HG03135 (cell line): ENCODE data around the gene TMEM108.
A peak's percentile ranks its signal among the peaks of the same experiment; 100 is the strongest.

ENCODE experiments used
- ATAC-seq: cut with Tn5 transposase; IDR thresholded peaks from one replicate; pipeline ENCODE4 v1.9.1; 2021; ENCODE audit warnings: mild to moderate bottlenecking, moderate library complexity; ENCODE audit not compliant: unreplicated experiment

The TMEM108 gene

DNA sequence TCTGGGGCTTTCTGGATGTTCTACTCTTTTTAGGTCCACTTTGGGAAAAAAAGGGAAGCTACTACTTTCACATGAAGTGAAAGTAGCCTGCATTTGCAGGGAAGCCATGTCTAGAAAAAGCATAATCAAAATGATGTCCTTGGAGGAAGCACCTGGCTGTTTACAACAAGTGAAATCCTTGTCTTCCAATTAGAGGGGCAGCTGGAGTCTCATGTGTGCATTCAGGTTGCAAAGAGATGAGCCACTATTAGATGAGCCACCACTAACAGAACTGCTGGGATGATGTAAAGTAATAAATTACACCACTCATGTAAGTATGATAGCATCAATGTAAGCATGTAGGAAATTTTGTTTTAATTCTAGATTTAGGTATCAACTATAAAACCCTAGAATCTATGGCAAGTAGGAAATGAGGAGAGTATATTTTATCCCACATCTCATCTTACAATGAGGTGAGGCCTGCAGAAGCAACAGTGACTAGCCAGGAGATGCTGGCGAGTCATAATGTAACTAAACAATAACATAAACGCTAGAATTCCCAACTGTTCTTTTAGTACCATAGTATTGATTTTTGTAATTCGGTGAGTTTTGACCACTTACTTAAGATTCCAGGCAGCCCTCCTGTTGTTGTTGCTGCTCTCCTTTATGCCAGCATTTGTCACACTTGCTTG lies 75.9 kb downstream of the TMEM108 start:
- no peak for ATAC-seq

DNA sequence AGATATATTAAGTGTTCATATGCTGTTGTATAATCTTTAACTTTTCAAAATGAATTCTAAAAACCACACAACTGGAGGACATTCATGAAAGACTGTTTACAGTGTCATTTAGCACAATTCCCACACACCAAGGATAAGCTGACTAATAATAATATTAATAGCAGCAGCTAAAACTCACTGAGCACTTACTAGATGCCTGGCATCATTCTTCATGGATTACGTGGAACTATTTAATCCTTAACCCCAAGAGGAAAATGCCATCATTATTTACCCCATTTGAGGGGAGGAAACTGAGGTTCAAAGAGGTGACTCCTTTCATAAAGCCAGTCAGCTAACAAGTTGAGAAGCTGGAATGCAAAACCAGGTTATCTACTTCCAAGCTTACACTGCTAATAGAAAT lies 77.0 kb downstream of the TMEM108 start:
- no peak for ATAC-seq

DNA sequence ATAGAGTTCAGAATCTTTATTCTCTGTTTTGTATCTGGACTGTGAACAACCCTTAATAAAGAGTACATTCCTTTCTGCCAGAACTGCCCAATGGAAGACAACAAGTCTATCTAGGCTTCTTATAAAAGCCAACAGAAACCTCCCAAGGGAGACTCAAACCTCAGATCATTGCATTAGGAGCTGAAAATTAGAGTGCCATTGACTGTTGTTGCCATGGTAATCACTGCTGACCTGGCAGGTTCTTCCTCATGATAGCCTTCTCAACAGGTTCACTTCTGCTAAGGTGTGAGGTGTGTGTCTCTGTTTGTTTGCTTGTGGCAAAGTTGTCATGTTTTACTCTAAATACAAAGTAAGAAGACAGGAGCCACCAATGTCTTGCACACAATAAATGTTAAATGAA lies 79.2 kb downstream of the TMEM108 start:
- ATAC-seq: no peak

DNA sequence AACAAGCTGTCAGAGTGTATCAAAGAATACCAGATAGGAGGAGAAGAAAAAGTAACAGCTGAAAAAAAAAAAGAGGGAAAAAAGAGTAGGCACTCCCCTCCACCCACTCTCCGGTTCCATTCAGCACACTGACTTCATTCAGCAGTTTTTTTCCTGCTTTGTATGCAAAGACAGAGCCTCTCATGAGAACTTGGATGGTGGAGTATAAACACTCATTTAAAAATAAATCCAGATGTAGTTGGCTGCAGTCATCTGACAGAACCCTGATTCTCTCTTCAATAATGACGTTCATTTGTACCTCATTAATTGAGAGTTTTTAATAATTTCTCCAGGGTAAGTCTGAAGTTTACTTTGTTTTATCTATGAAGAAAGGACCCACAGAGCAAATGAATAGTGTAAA lies 81.0 kb downstream of the TMEM108 start:
- no peak for ATAC-seq

DNA sequence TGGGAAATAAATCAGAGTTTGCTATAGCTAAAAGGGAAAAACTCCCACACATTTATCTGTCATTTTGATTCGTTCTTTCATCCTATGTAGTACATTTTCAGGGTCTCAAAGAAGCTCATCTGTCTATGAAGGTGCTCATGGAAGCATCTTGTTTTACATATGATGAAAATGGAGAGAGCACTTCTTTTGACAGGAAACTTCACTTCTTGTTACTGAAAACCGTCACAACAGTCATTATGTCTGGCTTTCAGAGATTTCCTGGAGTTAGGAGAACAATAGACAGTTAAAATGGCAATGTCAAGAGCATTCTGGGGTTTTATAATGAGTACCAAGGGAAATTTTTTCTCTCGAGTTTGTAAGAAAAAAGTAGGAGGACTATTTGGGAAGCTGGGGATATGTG lies 83.3 kb downstream of the TMEM108 start:
- no peak for ATAC-seq

DNA sequence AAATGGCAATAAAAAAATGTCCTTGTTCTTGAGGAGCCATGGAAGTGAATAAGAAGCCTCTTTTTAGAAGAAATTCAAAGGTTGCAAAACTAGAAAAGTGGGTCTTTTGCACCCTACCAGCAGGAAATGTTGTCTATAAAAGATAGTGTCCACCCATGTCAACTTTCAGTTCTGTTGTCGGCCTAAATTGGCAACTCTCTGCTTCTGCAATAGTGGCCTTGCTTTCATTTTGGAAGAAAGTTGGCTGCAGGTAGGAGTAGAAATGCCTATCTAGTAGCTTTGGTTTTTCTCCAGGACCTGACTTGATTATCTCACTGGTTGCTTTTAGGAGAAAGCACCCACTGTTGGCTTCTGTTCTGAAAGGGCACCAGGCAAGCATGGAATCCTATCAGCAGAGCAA lies 85.4 kb downstream of the TMEM108 start:
- ATAC-seq: no peak

DNA sequence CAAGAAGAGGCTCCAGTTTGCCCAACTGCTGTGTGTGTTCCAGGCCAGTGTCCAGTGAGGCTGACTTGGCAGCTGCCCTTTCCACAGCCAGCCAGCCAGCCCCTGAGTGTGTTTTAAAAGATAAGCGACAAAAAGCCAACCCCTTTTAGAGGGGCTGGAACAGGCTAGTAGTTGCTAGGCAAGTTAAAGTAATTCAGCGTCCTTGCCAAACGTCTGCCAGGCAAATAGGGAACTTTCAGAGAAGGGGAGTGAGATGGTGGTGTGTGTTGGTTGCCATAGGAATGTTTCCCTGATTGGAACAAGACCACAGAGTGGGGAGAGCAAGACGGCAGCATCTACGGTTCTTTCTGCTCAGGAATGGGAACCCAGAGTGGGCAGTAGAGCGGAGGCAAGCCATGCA lies 86.3 kb downstream of the TMEM108 start:
- no peak for ATAC-seq

DNA sequence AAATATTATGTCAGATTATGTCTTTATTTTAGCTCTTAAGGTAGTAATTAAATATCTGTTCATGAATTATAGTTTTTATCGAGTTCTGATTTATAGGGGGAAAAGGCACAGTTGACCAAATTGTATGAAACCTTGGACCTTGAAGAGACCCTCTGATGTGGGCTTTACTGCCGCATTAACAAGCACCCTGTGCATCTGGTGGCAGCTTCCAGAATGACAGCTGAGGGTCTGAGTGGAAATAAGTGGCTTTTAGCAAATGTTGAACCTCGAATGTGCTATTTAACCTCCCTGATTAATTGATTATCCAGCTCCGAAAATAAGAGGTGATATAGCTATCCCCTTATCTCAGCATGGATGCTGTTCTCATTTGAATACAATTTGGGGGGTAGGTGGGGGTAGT lies 87.0 kb downstream of the TMEM108 start:
- ATAC-seq: no peak

DNA sequence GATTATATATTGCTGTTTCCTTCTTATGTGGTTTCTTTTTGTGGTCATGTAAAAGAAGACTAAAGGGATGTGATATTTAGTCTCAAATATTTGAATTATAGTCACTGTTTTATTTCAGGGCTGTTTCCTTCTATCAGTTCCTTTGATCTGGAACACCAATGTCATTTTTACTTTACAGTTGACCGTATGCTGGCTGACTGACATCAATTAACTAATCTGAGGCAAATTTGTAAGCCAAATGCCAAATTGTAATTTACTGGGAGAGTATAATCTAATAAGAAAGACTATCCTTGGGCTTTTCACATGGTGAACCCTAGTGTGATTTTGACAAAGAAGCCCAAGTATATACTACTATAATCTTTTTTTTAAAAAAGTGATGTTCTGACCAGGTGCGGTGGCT lies 87.6 kb downstream of the TMEM108 start:
- no peak for ATAC-seq

DNA sequence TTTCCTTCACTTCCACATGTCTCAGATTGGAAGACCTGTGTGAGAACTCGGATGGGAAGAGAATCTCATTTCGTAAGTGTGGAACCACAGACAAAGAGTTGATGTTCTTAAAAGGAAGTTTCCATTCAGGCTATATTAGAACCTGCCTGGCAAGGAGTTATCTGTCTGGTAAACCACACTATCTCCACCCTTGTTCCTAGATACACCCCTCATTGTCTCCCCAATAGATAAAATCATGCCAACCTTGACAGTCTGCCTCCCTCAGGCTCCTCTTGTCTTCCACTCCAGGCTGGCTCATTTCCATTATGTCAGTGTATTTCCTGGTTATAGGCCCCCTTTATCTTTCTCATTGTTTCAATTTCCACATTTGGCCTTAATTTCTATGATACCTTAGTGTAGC lies 89.2 kb downstream of the TMEM108 start:
- ATAC-seq: no peak

DNA sequence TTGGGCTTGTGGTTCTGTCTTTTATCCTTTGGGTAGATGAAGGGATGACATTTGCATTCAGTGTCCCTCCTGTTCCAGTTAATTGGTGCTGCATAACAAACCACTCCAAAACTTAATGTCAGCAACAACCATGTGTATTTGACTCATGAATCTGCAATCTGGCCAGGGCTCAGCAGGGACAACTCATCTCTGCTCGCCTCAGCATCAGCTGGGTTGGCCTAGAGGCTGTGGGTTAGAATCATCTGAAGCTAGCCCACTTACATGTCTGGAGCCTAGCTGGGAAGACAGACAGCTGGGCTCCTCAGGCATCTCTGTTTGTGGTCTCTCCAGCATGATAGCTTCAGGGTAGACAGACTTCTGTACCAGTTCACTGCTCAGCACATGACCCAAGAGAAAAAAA lies 92.0 kb downstream of the TMEM108 start:
- ATAC-seq: no peak

DNA sequence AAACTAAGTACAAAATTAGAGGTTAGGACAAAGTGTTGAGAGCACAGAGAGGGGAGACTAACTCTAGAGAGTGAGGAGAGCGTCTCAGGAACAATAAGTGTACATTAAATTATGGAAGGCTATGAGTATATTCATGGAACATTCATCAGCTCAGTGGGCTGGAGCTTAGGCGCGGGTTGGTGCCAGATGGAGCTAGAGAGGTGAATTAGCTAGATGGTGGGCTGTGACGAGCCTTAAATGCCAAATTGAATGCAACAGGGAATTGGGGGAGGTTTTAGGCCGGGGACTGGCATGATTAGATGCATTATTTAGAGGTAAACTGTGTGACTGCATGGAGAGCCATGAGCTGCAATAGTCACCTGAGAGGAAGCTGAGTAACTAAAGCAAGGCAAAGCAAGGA lies 97.1 kb downstream of the TMEM108 start:
- ATAC-seq: no peak

DNA sequence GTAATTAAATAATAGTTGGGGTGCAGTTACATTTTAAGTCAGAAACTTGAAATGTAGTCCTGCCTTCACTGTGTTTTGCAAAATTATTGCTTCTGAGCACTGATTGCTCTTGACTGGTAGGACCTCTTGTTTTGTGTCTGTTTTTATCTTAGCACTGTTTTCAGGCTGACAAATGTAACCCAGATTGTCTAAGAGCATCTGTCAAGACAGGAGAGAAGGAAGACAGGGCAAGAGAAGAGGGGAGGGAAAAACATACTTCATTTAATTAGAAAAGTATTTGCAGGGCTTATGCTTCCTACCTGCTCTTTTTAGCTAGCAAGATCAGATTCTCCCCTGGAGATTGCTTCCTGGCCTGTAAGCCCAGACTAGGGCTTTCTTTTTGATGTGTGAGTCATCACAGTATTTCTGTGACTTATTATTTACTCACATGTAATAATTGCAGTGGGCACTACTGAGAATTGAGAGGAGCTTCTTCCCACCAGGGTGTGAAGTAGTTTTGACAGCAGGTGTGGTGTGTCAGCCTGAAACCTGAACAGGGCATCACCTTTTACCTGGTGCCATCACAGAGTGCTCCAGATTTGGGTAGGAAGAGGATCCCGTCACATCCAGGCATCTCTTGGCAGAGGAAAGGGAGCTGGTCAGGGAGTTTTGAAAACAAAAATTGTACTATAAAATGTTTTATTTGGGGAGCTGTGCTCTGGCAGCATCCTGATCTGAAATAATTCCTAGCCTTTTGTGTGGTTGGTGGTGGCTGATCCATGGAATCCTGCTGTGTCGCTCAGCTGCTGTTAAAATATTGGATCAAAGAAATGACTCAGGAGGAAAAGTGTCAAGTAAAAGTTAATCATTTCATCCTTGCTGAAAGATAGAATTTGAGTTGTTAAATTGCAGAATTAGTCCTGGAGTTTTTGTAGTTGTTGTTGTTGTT lies 98.2 kb downstream of the TMEM108 start:
- ATAC-seq: peak; percentile 82

DNA sequence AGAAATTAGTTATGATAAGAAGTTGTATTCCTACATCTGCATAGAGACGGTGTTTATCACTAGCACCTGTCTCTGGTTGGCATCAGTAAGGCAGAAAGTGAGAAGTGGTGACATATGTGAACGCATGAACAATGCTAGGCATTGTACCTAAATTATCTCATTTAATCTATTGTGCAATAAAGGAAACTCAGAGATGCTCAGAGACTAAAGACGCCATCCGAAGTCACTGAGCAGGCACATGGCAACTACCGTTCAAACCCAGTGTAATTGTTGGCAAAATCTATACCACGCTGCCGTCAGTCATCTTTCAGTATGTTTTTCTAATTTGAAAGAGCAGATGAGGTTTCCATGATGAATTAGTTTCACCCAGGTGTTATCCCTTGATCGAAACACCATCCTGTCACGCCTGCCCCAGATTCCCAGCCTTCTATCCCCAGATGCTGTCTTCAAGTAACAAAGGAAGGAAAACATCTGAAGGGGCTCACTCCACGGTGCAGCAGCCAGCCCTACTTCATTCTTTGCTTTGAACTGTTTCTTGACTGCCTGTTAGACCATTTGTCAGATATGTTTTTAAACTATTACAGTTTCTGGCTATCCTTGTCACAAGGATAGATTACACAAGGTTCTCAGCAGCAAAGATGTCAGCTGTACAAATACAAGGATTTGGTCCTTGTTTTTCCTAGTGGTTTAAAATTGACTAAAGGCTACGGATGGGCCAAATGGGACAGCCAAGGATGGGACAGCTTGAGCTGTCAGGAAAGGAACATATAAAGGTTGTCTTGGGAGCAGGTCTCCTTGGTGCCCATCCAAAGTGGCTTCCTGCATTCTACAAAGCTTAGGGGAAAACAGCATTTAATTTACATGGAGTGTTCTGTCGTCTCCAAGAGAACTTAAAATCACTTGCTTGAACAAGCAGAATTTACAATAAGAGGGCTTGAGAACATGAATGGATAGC lies 99.1 kb downstream of the TMEM108 start:
- ATAC-seq: no peak

DNA sequence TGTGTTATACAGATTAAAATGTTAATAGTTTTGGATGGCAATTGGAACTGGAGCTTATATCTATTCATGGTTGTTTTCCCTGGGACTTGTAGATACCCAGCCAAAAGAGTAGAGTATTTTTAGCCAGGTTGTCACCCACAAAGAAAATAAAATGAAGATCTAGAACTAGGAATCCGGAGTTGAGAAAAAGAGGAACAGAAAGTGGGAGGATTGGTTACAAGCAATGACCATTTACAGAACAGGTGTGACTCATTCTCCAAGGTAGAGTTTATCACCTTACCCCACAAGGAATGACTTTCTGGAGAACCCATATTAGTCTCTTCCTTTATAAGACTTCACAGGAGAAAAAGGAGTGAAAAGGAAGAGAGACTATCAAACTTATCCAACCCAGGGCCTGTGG lies 99.8 kb downstream of the TMEM108 start:
- peak; percentile 90 for ATAC-seq

DNA sequence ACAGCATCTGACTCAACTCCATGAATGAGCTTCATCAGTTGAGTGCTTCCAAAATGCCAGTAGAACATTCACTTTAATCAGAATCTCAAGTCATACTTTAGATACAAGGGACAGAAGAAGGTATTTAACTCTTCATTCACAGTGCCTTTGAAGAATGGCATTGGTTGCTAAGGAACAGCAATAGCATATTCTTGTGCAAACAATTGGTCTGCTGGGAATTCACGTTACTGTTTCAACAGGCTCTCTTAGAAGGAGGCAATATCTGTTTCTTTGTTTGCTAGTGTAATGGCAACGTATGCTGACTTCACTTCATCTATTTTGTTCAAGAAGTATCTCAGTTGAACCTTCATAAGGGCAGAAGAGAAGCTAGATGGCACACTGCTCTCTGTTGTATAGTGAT lies 113.9 kb downstream of the TMEM108 start:
- no peak for ATAC-seq

DNA sequence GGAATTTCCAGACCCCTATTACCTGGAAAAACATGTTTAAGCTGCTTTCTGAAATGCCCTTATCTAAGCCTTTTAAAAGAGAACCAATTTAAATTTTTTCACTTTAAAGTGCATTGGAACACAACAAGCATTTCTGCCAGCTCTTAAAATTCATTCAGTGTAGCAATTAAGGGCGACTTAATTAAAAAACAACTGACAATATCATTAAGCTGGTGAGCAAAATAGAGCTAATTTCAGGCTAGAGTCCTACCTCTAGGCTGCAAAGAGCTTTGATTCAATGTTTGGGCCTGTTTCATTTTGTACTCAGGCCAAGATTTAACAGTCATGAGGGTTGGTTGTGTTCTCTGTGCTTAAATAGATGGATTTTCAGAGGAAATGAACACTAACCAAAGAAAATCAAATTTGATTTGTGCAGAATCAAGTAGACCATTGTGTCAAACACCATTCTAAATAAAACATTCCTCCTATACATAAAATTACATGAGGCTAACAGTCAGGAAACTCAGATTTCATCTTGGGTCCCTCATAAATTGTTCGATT lies 114.6 kb downstream of the TMEM108 start:
- ATAC-seq: no peak

DNA sequence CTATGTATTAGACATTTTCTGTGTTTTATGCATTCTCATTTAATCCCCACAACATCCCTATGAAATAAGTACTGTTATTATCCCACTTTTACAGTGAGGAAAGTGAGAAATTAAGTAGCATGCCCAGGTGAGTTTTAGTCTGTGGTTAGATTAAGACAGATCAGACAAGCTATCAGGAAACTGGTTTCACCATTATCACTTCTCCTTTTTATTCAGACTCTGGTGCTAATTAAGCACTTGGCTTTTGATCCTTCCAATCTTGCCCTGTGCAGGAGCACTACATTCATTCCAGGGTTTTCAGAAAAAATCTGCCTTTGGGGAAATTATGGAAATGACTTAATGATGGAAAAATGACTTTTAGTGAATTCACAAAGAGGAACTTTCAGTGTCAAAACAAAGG lies 115.2 kb downstream of the TMEM108 start:
- no peak for ATAC-seq

DNA sequence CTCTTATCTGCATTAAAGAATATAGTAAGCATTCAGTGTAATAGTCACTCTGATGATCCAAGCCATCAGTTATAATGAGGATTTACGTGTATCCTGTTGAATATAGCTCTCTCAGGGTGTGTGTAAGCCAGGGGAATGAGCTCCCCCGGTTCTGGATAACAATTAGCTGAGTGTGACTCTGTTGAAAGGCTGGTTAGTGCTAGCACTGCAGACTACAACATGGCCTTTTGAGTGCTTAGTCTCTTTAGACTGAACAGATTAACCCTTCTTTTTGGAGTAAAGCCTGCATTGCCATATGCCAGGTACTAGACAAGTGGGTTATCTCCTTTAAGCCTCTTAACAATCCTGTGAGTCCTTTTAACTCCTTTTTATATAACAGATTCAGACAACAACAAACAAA lies 119.5 kb downstream of the TMEM108 start:
- ATAC-seq: no peak

DNA sequence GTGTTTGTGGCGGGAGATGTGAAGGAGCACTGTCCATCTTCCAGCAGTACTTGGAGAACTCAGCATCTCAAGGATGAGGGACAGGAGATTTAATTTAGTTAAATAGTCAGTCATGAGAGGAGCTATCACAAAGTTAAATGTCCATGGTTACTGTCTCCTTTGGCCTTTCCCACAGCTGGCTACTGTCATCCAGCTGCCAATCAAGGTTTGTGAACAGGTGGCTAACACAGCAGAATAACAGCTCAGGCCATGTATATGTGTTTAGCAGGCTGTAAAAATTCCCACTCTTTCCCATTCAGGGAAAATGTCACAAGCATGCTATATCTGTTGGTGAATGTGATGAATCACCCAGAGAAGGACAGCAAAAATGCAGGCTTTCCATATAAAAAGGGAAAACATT lies 120.5 kb downstream of the TMEM108 start:
- no peak for ATAC-seq
